ENCODE measurements around the gene PTPRK.

- no peak for TF ChIP-seq POLR2A (IDR thresholded peaks at IDR 0.05)
- TF ChIP-seq CTCF (IDR thresholded peaks at IDR 0.05): no peak
Measured at GRCh38 chr6:128057541-128057940, 462.9 kb downstream of the PTPRK start.
